ENCODE measurements around the gene TTLL9. TPM values are rescaled to one million over a fixed set of nuclear protein-coding genes. Genes with fewer than 3 reads are reported as not detected.

The TTLL9 gene
- total and polyA plus RNA-seq, 4 experiments from 2014 or later, result 0.25 TPM; not detected in 3

GRCh38 chr20:31843288-31843687, 27.1 kb upstream of the TTLL9 start:
- intact Hi-C loops (cut with micrococcal nuclease), result no loop called here

GRCh38 chr20:31843881-31844280, 26.6 kb upstream of the TTLL9 start:
- Mint-ChIP-seq H3K36me3 (no peaks in the 10 kb centered on the region), H3K4me1 (no peaks in the 10 kb centered on the region), H3K27ac (no peak overlapping the region), H3K9me3 (no peaks in the 10 kb centered on the region), H3K4me3 (no peak overlapping the region), H3K27me3 (peaks cover 1 to 7% of the 10 kb centered on the region in 2 donors)
- H3K36me3 ChIP-seq (ENCODE audit: insufficient read depth, low read length), result no peaks in the 10 kb centered on the region
- POLR2A ChIA-PET (ENCODE audit: partially characterized antibody), result no interaction called here
- no peaks in the 10 kb centered on the region for H3K4me1 ChIP-seq (ENCODE audit: insufficient read depth, low read length)
- H3K9me3 ChIP-seq (ENCODE audit: control insufficient read depth in 1 of 2, low read length in 2 of 2), result no peaks in the 10 kb centered on the region
- intact Hi-C loops (cut with micrococcal nuclease), result no loop called here
- DNase-seq, result no peak
- H3K27ac ChIP-seq (ENCODE audit: low read depth, low read length), result no peak overlapping the region
- CTCF ChIA-PET (ENCODE audit: partially characterized antibody), result interaction anchor here (1.3 kb wide), 1 partner anchor 11 kb away, joined by 3 read pairs; no protein-coding TSS in a partner anchor
- no peaks in the 10 kb centered on the region for H3K27me3 ChIP-seq (ENCODE audit: insufficient read depth, low read length)
- no peak overlapping the region for H3K4me3 ChIP-seq (ENCODE audit: low read length in 2 of 2)

More at GRCh38 chr20:31843288-31843687, 27.1 kb upstream of the TTLL9 start:
- Mint-ChIP-seq H3K27me3 (peaks cover 1 to 3% of the 10 kb centered on the region in 2 donors), H3K4me3 (no peak overlapping the region), H3K4me1 (no peaks in the 10 kb centered on the region), H3K36me3 (no peaks in the 10 kb centered on the region), H3K9me3 (no peaks in the 10 kb centered on the region), H3K27ac (no peak overlapping the region)
- no peak overlapping the region for H3K27ac ChIP-seq (ENCODE audit: low read depth, low read length)
- no peaks in the 10 kb centered on the region for H3K4me1 ChIP-seq (ENCODE audit: insufficient read depth, low read length)
- ChIA-PET POLR2A (ENCODE audit: partially characterized antibody) (no interaction called here), CTCF (ENCODE audit: partially characterized antibody) (interaction anchor here (1.6 kb wide), 1 partner anchor 9 kb away, joined by 5 read pairs; no protein-coding TSS in a partner anchor)
- no peaks in the 10 kb centered on the region for H3K36me3 ChIP-seq (ENCODE audit: insufficient read depth, low read length)
- H3K4me3 ChIP-seq (ENCODE audit: low read length in 2 of 2), result no peak overlapping the region
- no peaks in the 10 kb centered on the region for H3K9me3 ChIP-seq (ENCODE audit: control insufficient read depth in 1 of 2, low read length in 2 of 2)
- no peak for DNase-seq
- H3K27me3 ChIP-seq (ENCODE audit: insufficient read depth, low read length), result no peaks in the 10 kb centered on the region

GRCh38 chr20:31844737-31845299, 25.6 kb upstream of the TTLL9 start:
- intact Hi-C loops (cut with micrococcal nuclease), result no loop called here
- no peak for DNase-seq
- ChIA-PET CTCF (ENCODE audit: partially characterized antibody) (interaction anchor here (1.1 to 1.3 kb wide), 2 partner anchors 10 to 27 kb away, joined by 3 read pairs; no protein-coding TSS in a partner anchor), POLR2A (ENCODE audit: partially characterized antibody) (no interaction called here)
- Histone ChIP-seq H3K9me3 (ENCODE audit: control insufficient read depth in 1 of 2, low read length in 2 of 2) (no peaks in the 10 kb centered on the region), H3K36me3 (ENCODE audit: insufficient read depth, low read length) (no peaks in the 10 kb centered on the region), H3K4me1 (ENCODE audit: insufficient read depth, low read length) (no peaks in the 10 kb centered on the region), H3K4me3 (ENCODE audit: low read length in 2 of 2) (no peak overlapping the region), H3K27me3 (ENCODE audit: insufficient read depth, low read length) (no peaks in the 10 kb centered on the region), H3K27ac (ENCODE audit: low read depth, low read length) (no peak overlapping the region)
- H3K27ac Mint-ChIP-seq, result no peak overlapping the region
- H3K9me3 Mint-ChIP-seq, result no peaks in the 10 kb centered on the region
- H3K4me1 Mint-ChIP-seq, result no peaks in the 10 kb centered on the region
- no peaks in the 10 kb centered on the region for H3K36me3 Mint-ChIP-seq
- H3K27me3 Mint-ChIP-seq, result peaks cover 2 to 9% of the 10 kb centered on the region in 2 donors
- H3K4me3 Mint-ChIP-seq, result no peak overlapping the region

- Histone ChIP-seq H3K36me3 (ENCODE audit: insufficient read depth, low read length) (no peaks in the 10 kb centered on the region), H3K4me3 (ENCODE audit: low read length in 2 of 2) (no peak within 1 kb of the TSS), H3K9me3 (ENCODE audit: control insufficient read depth in 1 of 2, low read length in 2 of 2) (no peaks in the 10 kb centered on the region), H3K27ac (ENCODE audit: low read depth, low read length) (no peak within 1 kb of the TSS), H3K4me1 (ENCODE audit: insufficient read depth, low read length) (no peaks in the 10 kb centered on the region), H3K27me3 (ENCODE audit: insufficient read depth, low read length) (no peaks in the 10 kb centered on the region)
- DNase-seq, result no peak
- no peak within 1 kb of the TSS for H3K27ac Mint-ChIP-seq
- CTCF ChIA-PET (ENCODE audit: partially characterized antibody), result interaction anchor here (1.1 to 1.3 kb wide), 2 partner anchors 10 to 26 kb away, joined by 3 read pairs; no protein-coding TSS in a partner anchor
- POLR2A ChIA-PET (ENCODE audit: partially characterized antibody), result no interaction called here
- no peaks in the 10 kb centered on the region for H3K9me3 Mint-ChIP-seq
- H3K4me1 Mint-ChIP-seq, result no peaks in the 10 kb centered on the region
- H3K36me3 Mint-ChIP-seq, result no peaks in the 10 kb centered on the region
- peaks cover 4 to 13% of the 10 kb centered on the region in 2 donors for H3K27me3 Mint-ChIP-seq
- intact Hi-C loops (cut with micrococcal nuclease), result no loop called here
- no peak within 1 kb of the TSS for H3K4me3 Mint-ChIP-seq
Measured at GRCh38 chr20:31845300-31845863, 25.1 kb upstream of the TTLL9 start, which contains the start of gene FOXS1. TSS of gene FOXS1 (minus strand) at chr20:31845604. CDS start at chr20:31845542, 62 bp downstream.

GRCh38 chr20:31846793-31847138, 23.7 kb upstream of the TTLL9 start:
- Mint-ChIP-seq H3K36me3 (no peaks in the 10 kb centered on the region), H3K9me3 (no peaks in the 10 kb centered on the region), H3K4me3 (no peak overlapping the region), H3K27me3 (peaks cover 11 to 15% of the 10 kb centered on the region in 2 donors), H3K27ac (no peak overlapping the region), H3K4me1 (no peaks in the 10 kb centered on the region)
- intact Hi-C loops (cut with micrococcal nuclease), result loop anchor here (1.0 kb wide), 1 partner anchor 24 kb away; no protein-coding TSS in a partner anchor
- Histone ChIP-seq H3K4me1 (ENCODE audit: insufficient read depth, low read length) (no peaks in the 10 kb centered on the region), H3K27ac (ENCODE audit: low read depth, low read length) (no peak overlapping the region), H3K4me3 (ENCODE audit: low read length in 2 of 2) (no peak overlapping the region), H3K9me3 (ENCODE audit: control insufficient read depth in 1 of 2, low read length in 2 of 2) (no peaks in the 10 kb centered on the region), H3K27me3 (ENCODE audit: insufficient read depth, low read length) (no peaks in the 10 kb centered on the region), H3K36me3 (ENCODE audit: insufficient read depth, low read length) (no peaks in the 10 kb centered on the region)
- ChIA-PET CTCF (ENCODE audit: partially characterized antibody) (interaction anchor here (0.7 to 4.4 kb wide), 16 partner anchors 9 to 669 kb away, joined by 3 to 47 read pairs (median 4); partner anchors contain the start of gene PDRG1), POLR2A (ENCODE audit: partially characterized antibody) (interaction anchor here (1.0 kb wide), 1 partner anchor 9 kb away, joined by 3 read pairs; no protein-coding TSS in a partner anchor)
- DNase-seq, result no peak

GRCh38 chr20:31848088-31848999, 22.1 kb upstream of the TTLL9 start:
- intact Hi-C loops (cut with micrococcal nuclease), result no loop called here
- Mint-ChIP-seq H3K27ac (no peak overlapping the region), H3K36me3 (no peaks in the 10 kb centered on the region)

More at GRCh38 chr20:31848088-31848999, 22.1 kb upstream of the TTLL9 start:
- no peak overlapping the region for H3K27ac ChIP-seq (ENCODE audit: low read depth, low read length)
- ChIA-PET POLR2A (ENCODE audit: partially characterized antibody) (no interaction called here), CTCF (ENCODE audit: partially characterized antibody) (interaction anchor here (1.6 to 4.4 kb wide), 3 partner anchors 10 to 40 kb away, joined by 6 to 47 read pairs (median 13); no protein-coding TSS in a partner anchor)
- Mint-ChIP-seq H3K27me3 (peaks cover 11 to 17% of the 10 kb centered on the region in 2 donors), H3K9me3 (no peaks in the 10 kb centered on the region), H3K4me1 (no peaks in the 10 kb centered on the region), H3K4me3 (no peak overlapping the region)
- no peak for DNase-seq
- H3K4me1 ChIP-seq (ENCODE audit: insufficient read depth, low read length), result no peaks in the 10 kb centered on the region
- no peak overlapping the region for H3K4me3 ChIP-seq (ENCODE audit: low read length in 2 of 2)
- H3K27me3 ChIP-seq (ENCODE audit: insufficient read depth, low read length), result no peaks in the 10 kb centered on the region
- H3K36me3 ChIP-seq (ENCODE audit: insufficient read depth, low read length), result no peaks in the 10 kb centered on the region
- H3K9me3 ChIP-seq (ENCODE audit: control insufficient read depth in 1 of 2, low read length in 2 of 2), result no peaks in the 10 kb centered on the region
